IMR-90 (cell line): ENCODE results near the gene SF3A2. TPM values are rescaled to one million over a fixed set of nuclear protein-coding genes. Genes with fewer than 3 reads are reported as not detected.

Source experiments
- ATAC-seq: fragments of 200-7000 bp; cut with Tn5 transposase; 2 replicates; pipeline ENCODE4 v1.9.1; 2020; ENCODE audit warnings: low read depth, mild to moderate bottlenecking, moderate library complexity
- BruUV-seq: library from RNA; stranded (reverse); fragments of 400-500 nt; replicated peaks from 2 replicates; lab custom pipeline; 2021; lab: Mats Ljungman, UMichigan
- CTCF ChIA-PET: fragments of 300-600 bp; formaldehyde crosslinking; extraction: SDS; loops from one replicate; lab custom pipeline; 2021; ENCODE audit warnings: antibody characterized with exemption; lab: Yijun Ruan, JAX
- POLR2A ChIA-PET: fragments of 300-600 bp; sonication (Branson Sonifier 250); formaldehyde crosslinking; loops from one replicate; lab custom pipeline; 2022; ENCODE audit warnings: antibody characterized with exemption; ENCODE audit not compliant: unreplicated experiment; lab: Charles Lee
- DNase-seq: peaks from one replicate; pipeline ENCODE4 v3.0.0; 2013
- H2AFZ ChIP-seq: replicated peaks from 2 replicates; pipeline ENCODE3; 2013; ENCODE audit warnings: low read length, mild to moderate bottlenecking; ENCODE audit not compliant: poor library complexity
- H2AK5ac ChIP-seq: 2 replicates; pipeline ENCODE4 v1.6.1; 2013; ENCODE audit warnings: low read depth, low read length, inconsistent platforms
- H2AK9ac ChIP-seq: replicated peaks from 2 replicates; pipeline ENCODE3; 2013; ENCODE audit warnings: mild to moderate bottlenecking, low read depth, low read length, moderate library complexity; ENCODE audit not compliant: poor library complexity
- H2BK120ac ChIP-seq: 2 replicates; pipeline ENCODE4 v1.6.1; 2013; ENCODE audit warnings: low read depth, low read length, inconsistent platforms
- H2BK15ac ChIP-seq: 3 replicates; pipeline ENCODE4 v1.6.1; 2013; ENCODE audit warnings: low read depth, low read length, inconsistent platforms
- H2BK20ac ChIP-seq: 2 replicates; pipeline ENCODE4 v1.6.1; 2013; ENCODE audit warnings: low read depth, mild to moderate bottlenecking, inconsistent platforms, low read length, moderate library complexity
- H2BK5ac ChIP-seq: 2 replicates; pipeline ENCODE4 v1.6.1; 2013; ENCODE audit warnings: mild to moderate bottlenecking, low read depth, low read length, inconsistent platforms; ENCODE audit not compliant: poor library complexity, severe bottlenecking
- H3K14ac ChIP-seq: replicated peaks from 2 replicates; pipeline ENCODE4 v1.6.1; 2013; ENCODE audit warnings: low read depth, low read length, inconsistent platforms
- H3K18ac ChIP-seq: 2 replicates; pipeline ENCODE4 v1.6.1; 2013; ENCODE audit warnings: low read depth, low read length, control low read depth
- H3K23ac ChIP-seq: 2 replicates; pipeline ENCODE4 v1.6.1; 2013; ENCODE audit warnings: low read depth, low read length, inconsistent platforms
- H3K27ac ChIP-seq: 2 replicates; pipeline ENCODE4 v1.5.1; 2013; ENCODE audit warnings: mild to moderate bottlenecking, control low read depth, low read length; ENCODE audit not compliant: insufficient read depth
- H3K27me3 ChIP-seq: 2 replicates; pipeline ENCODE4 v1.6.1; 2013; ENCODE audit warnings: low read length; ENCODE audit not compliant: control insufficient read depth, insufficient read depth
- H3K36me3 ChIP-seq: 2 replicates; pipeline ENCODE4 v1.6.1; 2013; ENCODE audit warnings: low read length, mixed read lengths; ENCODE audit not compliant: control insufficient read depth, insufficient read depth
- H3K4ac ChIP-seq: 2 replicates; pipeline ENCODE4 v1.6.1; 2013; ENCODE audit warnings: low read depth, low read length, inconsistent platforms
- H3K4me1 ChIP-seq: 2 replicates; pipeline ENCODE4 v1.6.1; 2013; ENCODE audit warnings: low read length, mixed read lengths; ENCODE audit not compliant: control insufficient read depth, insufficient read depth
- H3K4me2 ChIP-seq: 2 replicates; pipeline ENCODE4 v1.6.1; 2013; ENCODE audit warnings: low read depth, mild to moderate bottlenecking, control low read depth, low read length, moderate library complexity
- H3K4me3 ChIP-seq: 2 replicates; pipeline ENCODE4 v1.5.1; 2013; ENCODE audit warnings: low read depth, mild to moderate bottlenecking, control low read depth, low read length, moderate library complexity; ENCODE audit not compliant: insufficient read depth
- H3K56ac ChIP-seq: 2 replicates; pipeline ENCODE4 v1.6.1; 2013; ENCODE audit warnings: low read length, inconsistent platforms; ENCODE audit not compliant: insufficient read depth; ENCODE audit errors: extremely low read depth
- H3K79me1 ChIP-seq, 2 experiments: 2 replicates each; pipeline ENCODE4 v1.6.1; 2013; ENCODE audit warnings: low read length in 2 of 2, inconsistent platforms in 1 of 2, low read depth in 1 of 2
- H3K9ac ChIP-seq: 2 replicates; pipeline ENCODE4 v1.6.1; 2013; ENCODE audit warnings: low read depth, low read length, control low read depth
- H3K9me1 ChIP-seq: 2 replicates; pipeline ENCODE4 v1.6.1; 2013; ENCODE audit warnings: low read length, inconsistent platforms; ENCODE audit not compliant: insufficient read depth
- H3K9me3 ChIP-seq: 2 replicates; pipeline ENCODE4 v1.6.1; 2013; ENCODE audit warnings: low read length; ENCODE audit not compliant: control insufficient read depth, insufficient read depth
- H4K20me1 ChIP-seq: 2 replicates; pipeline ENCODE4 v1.6.1; 2013; ENCODE audit warnings: low read length, inconsistent platforms; ENCODE audit not compliant: insufficient read depth
- H4K5ac ChIP-seq: 2 replicates; pipeline ENCODE4 v1.6.1; 2013; ENCODE audit warnings: mild to moderate bottlenecking, low read depth, low read length, control low read depth
- H4K8ac ChIP-seq, 2 experiments: 2 replicates each; pipeline ENCODE4 v1.6.1; 2013; ENCODE audit warnings: low read depth in 2 of 2, low read length in 2 of 2, control low read depth in 1 of 2, inconsistent platforms in 1 of 2
- H4K91ac ChIP-seq: 2 replicates; pipeline ENCODE4 v1.6.1; 2013; ENCODE audit warnings: low read depth, low read length, inconsistent platforms; ENCODE audit not compliant: insufficient read depth
- CEBPB ChIP-seq: IDR thresholded peaks from 2 replicates; pipeline ENCODE4 v1.6.1; 2012; ENCODE audit warnings: low read depth, low read length, improper control_type of control experiment
- WGBS, 2 experiments: methylation state at CpG; one replicate each; pipeline versions ENCODE4 v1.1.5 to v1.1.7; 2013; ENCODE audit warnings: missing lambda C conversion rate in 2 of 2; ENCODE audit not compliant: insufficient read length in 1 of 2; ENCODE audit errors: extremely low coverage in 2 of 2; 5-methylcytosine and 5-hydroxymethylcytosine counted together
- dilution Hi-C: fragments of 300-500 bp; cut with HindIII; formaldehyde crosslinking; loops from one replicate; pipeline ENCODE4 v1.14.3; 2018; ENCODE audit warnings: low sequenced_read_pairs; ENCODE audit not compliant: unreplicated experiment
- in situ Hi-C: fragments of 300-500 bp; cut with MboI; formaldehyde crosslinking; loops from 3 replicates; pipeline ENCODE4 v1.14.3; 2019; ENCODE audit warnings: low sequenced_read_pairs, inconsistent platforms, mixed read lengths
- intact Hi-C: fragments of 100-400 bp; cut with micrococcal nuclease; formaldehyde crosslinking; loops from 2 replicates; pipeline ENCODE4 v1.10.0; 2022
- polyA plus RNA-seq, 3 experiments: library from polyadenylated mRNA; depleted of rRNA; stranded (reverse); fragments of >200 nt; gene quantifications; 2 replicates each; pipeline ENCODE4 v1.2.3, GENCODE V29; 2012; ENCODE audit warnings: low replicate concordance in 1 of 3
- total RNA-seq: library from RNA; depleted of rRNA; stranded (reverse); fragments of >200 nt; gene quantifications from 2 replicates; pipeline ENCODE4 v1.2.3, GENCODE V29; 2012

The SF3A2 gene
- total and polyA plus RNA-seq, 2 of the 4 experiments (the other 2 are of a cell fraction), result 4.8 to 34.5 TPM

GRCh38 chr19:2226840-2227360 lies 9.7 kb upstream of the SF3A2 start:
- TF ChIP-seq CEBPB, result no peak
- Histone ChIP-seq H3K18ac (no peak overlapping the region), H4K8ac (no peak overlapping the region), H2AFZ (no peak overlapping the region), H2BK15ac (no peak overlapping the region), H4K5ac (no peak overlapping the region), H4K91ac (no peak overlapping the region), H3K27ac (no peak overlapping the region), H2BK20ac (no peak overlapping the region), H3K23ac (no peak overlapping the region), H3K56ac (no peak overlapping the region), H4K20me1 (peaks cover 23% of the 10 kb centered on the region), H2AK9ac (no peak overlapping the region), H3K36me3 (peaks cover 77% of the 10 kb centered on the region), H3K9me3 (no peaks in the 10 kb centered on the region), H3K27me3 (no peaks in the 10 kb centered on the region), H2BK120ac (no peak overlapping the region), H2AK5ac (no peak overlapping the region), H3K9me1 (no peaks in the 10 kb centered on the region), H3K9ac (no peak overlapping the region), H3K4ac (no peak overlapping the region), H2BK5ac (no peak overlapping the region), H3K79me1 (peaks cover 9 to 24% of the 10 kb centered on the region in 2 experiments; a peak in 3 of 4 replicates), H3K4me2 (no peak overlapping the region), H3K4me1 (no peaks in the 10 kb centered on the region), H3K14ac (no peak overlapping the region), H3K4me3 (no peak overlapping the region)
- DNase-seq (no peak), ATAC-seq (no peak)
- ChIA-PET POLR2A (no interaction called here), CTCF (no interaction called here)
- intact Hi-C loops (no loop called here), in situ Hi-C loops (no loop called here), dilution Hi-C loops (no loop called here)
- WGBS, 2 experiments, result 98% methylated on average over 46 of the region's 53 CpGs; no CpG with 5 or more reads in 1 of the 2 experiments
- no TSS peak for BruUV-seq
